ENCODE measurements around the gene GDPD3. TPM values are rescaled to one million over a fixed set of nuclear protein-coding genes. Genes with fewer than 3 reads are reported as not detected.
A peak's percentile ranks its signal among the peaks of the same experiment; 100 is the strongest.

The GDPD3 gene
- total and polyA plus RNA-seq, 10 of the 15 experiments (the other 5 are each of a cell fraction or from before 2014, with no cell fraction given), result 0.29 to 3.3 (median 0.97) TPM

DNA sequence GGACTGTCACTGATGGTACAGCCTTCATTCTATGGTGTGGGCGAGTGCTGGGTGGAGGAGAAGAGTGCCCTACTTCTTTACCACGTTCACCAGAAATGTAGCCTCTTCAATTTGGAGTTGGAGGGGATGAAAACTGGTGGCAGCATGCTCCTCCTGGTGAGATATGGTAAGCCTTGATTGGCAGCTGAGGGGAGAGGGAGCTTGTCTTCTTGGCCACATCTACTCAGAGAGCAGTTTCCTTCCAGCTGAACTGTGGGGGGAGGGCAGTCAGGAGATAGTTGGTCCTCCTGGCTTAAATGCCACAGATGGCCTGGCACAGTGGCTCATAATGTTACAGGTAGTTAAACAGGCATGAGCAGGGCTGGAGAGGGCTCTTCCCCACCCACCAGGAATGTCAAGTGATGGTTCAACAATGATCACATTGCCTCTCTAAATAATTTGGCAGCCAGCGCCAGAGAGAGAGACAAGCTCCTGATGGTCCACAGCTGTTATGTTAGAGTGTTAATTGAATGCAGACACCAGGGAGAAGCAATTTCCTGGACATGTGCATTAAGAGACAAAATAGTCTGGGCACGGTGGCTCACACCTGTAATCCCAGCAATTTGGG is 18.6 kb upstream of the GDPD3 start:
- H3K4me3 ChIP-seq, result no peak overlapping the region
- whole genome bisulfite sequencing (ENCODE audit: insufficient coverage, insufficient replicate concordance, low lambda C conversion rate, missing lambda C conversion rate), result 62% methylated on average over 4 of the region's 4 CpGs
- ATAC-seq (no peak), DNase-seq (ENCODE audit: low read depth, low spot score) (no peak), FAIRE-seq (no peak)
- H3K4me1 ChIP-seq (ENCODE audit: control insufficient read depth, insufficient read depth, low read length), result peaks cover 4% of the 10 kb centered on the region; the same call in 1 of the 2 replicates
- no peaks in the 10 kb centered on the region for H3K27me3 ChIP-seq (replicated peaks in 1 of 2; ENCODE audit: control insufficient read depth in 2 of 2, insufficient read depth in 2 of 2, low read length in 1 of 2)
- RAD21 ChIA-PET (ENCODE audit: unreplicated experiment), result no interaction called here
- H3K36me3 ChIP-seq (ENCODE audit: control insufficient read depth in 2 of 2, insufficient read depth in 2 of 2, low read length in 1 of 2), result no peaks in the 10 kb centered on the region
- no peaks in the 10 kb centered on the region for H4K20me1 ChIP-seq (ENCODE audit: control insufficient read depth, insufficient read depth)
- CTCF ChIA-PET, result interaction anchor here (1.0 kb wide), 2 partner anchors 8 to 40 kb away, joined by 3 read pairs; no protein-coding TSS in a partner anchor
- SMC1A ChIA-PET (ENCODE audit: uncharacterized antibody, unreplicated experiment), result no interaction called here
- H3K9me3 ChIP-seq (replicated peaks; ENCODE audit: control insufficient read depth, insufficient read depth, low read length), result no peaks in the 10 kb centered on the region; the same call in 1 of the 3 replicates
- H3K4me2 ChIP-seq (ENCODE audit: control insufficient read depth, insufficient read depth), result no peak overlapping the region
- POLR2A ChIA-PET, result interaction anchor here (0.5 kb wide), 1 partner anchor 559 kb away, joined by 4 read pairs; no protein-coding TSS in a partner anchor
- no peaks in the 10 kb centered on the region for H3K79me2 ChIP-seq (ENCODE audit: control insufficient read depth, insufficient read depth, low read length)
- in situ Hi-C loops (cut with MboI) (no loop called here), intact Hi-C loops (cut with micrococcal nuclease; ENCODE audit: unreplicated experiment) (no loop called here)
- no peak overlapping the region for H3K9ac ChIP-seq (ENCODE audit: control insufficient read depth, insufficient read depth, low read length)
- BruUV-seq (replicated peaks), result no TSS peak
- no peak overlapping the region for H2AFZ ChIP-seq (ENCODE audit: control insufficient read depth, low read depth, low read length)
- H3K27ac ChIP-seq (ENCODE audit: control insufficient read depth, insufficient read depth), result no peak overlapping the region
- TF ChIP-seq JUND (IDR thresholded peaks at IDR 0.05; ENCODE audit: low read depth, low read length) (no peak), PKNOX1 (IDR thresholded peaks at IDR 0.05) (peak; percentile 48), ASH2L (IDR thresholded peaks at IDR 0.05; ENCODE audit: borderline replicate concordance, low read depth) (no peak)

- no peak overlapping the region for H2AFZ ChIP-seq (ENCODE audit: control insufficient read depth, low read depth, low read length)
- intact Hi-C loops (cut with micrococcal nuclease; ENCODE audit: unreplicated experiment) (no loop called here), in situ Hi-C loops (cut with MboI) (no loop called here)
- no peak overlapping the region for H3K4me2 ChIP-seq (ENCODE audit: control insufficient read depth, insufficient read depth)
- H3K9ac ChIP-seq (ENCODE audit: control insufficient read depth, insufficient read depth, low read length), result no peak overlapping the region
- H3K27ac ChIP-seq (ENCODE audit: control insufficient read depth, insufficient read depth), result no peak overlapping the region
- H3K4me3 ChIP-seq, result no peak overlapping the region
- ChIA-PET SMC1A (ENCODE audit: uncharacterized antibody, unreplicated experiment) (interaction anchor here (1.1 to 2.1 kb wide), 2 partner anchors 15 to 58 kb away, joined by 4 to 5 read pairs; no protein-coding TSS in a partner anchor), CTCF (interaction anchor here (1.0 kb wide), 1 partner anchor 35 kb away, joined by 4 read pairs; no protein-coding TSS in a partner anchor), RAD21 (ENCODE audit: unreplicated experiment) (interaction anchor here (0.9 to 1.2 kb wide), 2 partner anchors 12 to 16 kb away, joined by 3 to 4 read pairs; no protein-coding TSS in a partner anchor), POLR2A (interaction anchor here (1.1 to 2.5 kb wide), 2 partner anchors 54 to 57 kb away, joined by 3 to 9 read pairs; partner anchors contain the start of gene CORO1A)
- no peaks in the 10 kb centered on the region; the same call in 1 of the 2 replicates for H3K79me2 ChIP-seq (ENCODE audit: control insufficient read depth, insufficient read depth, low read length)
- ATAC-seq, result no peak
- H4K20me1 ChIP-seq (ENCODE audit: control insufficient read depth, insufficient read depth), result no peaks in the 10 kb centered on the region
- no peak for DNase-seq (ENCODE audit: low read depth, low spot score)
- H3K27me3 ChIP-seq (replicated peaks in 1 of 2; ENCODE audit: control insufficient read depth in 2 of 2, insufficient read depth in 2 of 2, low read length in 1 of 2), result no peaks in the 10 kb centered on the region
- no peaks in the 10 kb centered on the region; the same call in 1 of the 3 replicates for H3K9me3 ChIP-seq (replicated peaks; ENCODE audit: control insufficient read depth, insufficient read depth, low read length)
- FAIRE-seq, result no peak
- WGBS (ENCODE audit: insufficient coverage, insufficient replicate concordance, low lambda C conversion rate, missing lambda C conversion rate), result 85% methylated on average over 1 of the region's 1 CpG
- BruUV-seq (replicated peaks), result no TSS peak
- peaks cover 8% of the 10 kb centered on the region for H3K4me1 ChIP-seq (ENCODE audit: control insufficient read depth, insufficient read depth, low read length)
- no peaks in the 10 kb centered on the region for H3K36me3 ChIP-seq (ENCODE audit: control insufficient read depth in 2 of 2, insufficient read depth in 2 of 2, low read length in 1 of 2)
- TF ChIP-seq IKZF1 (conservative IDR thresholded peaks at IDR 0.05), result no peak
- TF ChIP-seq POU2F2 (IDR thresholded peaks at IDR 0.05; ENCODE audit: borderline replicate concordance, low read depth, low read length), result no peak
- no peak for TF ChIP-seq IKZF2 (IDR thresholded peaks at IDR 0.05)
- no peak for TF ChIP-seq ZBTB4 (CRISPR knock-in tag; IDR thresholded peaks at IDR 0.05)
- no peak for TF ChIP-seq RAD51 (IDR thresholded peaks at IDR 0.05)
- no peak for TF ChIP-seq EP300 (IDR thresholded peaks at IDR 0.05; ENCODE audit: borderline replicate concordance in 1 of 2, control insufficient read depth in 1 of 2, low read depth in 2 of 2, low read length in 2 of 2)
- TF ChIP-seq MTA2 (IDR thresholded peaks at IDR 0.05; ENCODE audit: low read depth), result no peak
- TF ChIP-seq ELK1 (IDR thresholded peaks at IDR 0.05; ENCODE audit: low read depth, low read length), result no peak
Measured at GRCh38 chr16:30127993-30128392, 14.7 kb upstream of the GDPD3 start.
